ENCODE measurements around the gene STAP1. TPM values are rescaled to one million over a fixed set of nuclear protein-coding genes. Genes with fewer than 3 reads are reported as not detected.

STAP1 gene
- total RNA-seq, 2 experiments from 2014 or later = 88.4 to 111 TPM

DNA sequence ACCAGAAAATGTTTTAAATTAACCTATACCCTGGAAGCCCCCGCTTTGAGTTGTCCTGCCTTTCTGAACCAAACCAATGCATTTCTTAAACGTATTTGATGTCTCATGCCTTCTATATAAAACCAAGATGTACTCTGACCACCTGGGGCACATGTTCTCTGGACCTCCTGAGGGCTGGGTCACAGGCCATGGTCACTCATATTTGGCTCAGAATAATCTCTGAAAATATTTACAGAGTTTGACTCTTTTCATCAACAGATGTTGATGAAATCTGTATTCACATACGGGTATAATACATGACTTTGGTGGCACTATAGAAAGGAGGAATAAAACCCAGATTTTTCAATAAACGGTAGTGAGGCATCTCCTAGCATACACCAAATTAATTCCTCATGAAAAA, 55.7 kb downstream of the STAP1 start:
- Histone ChIP-seq H3K4me2 (ENCODE audit: low read length) (no peak overlapping the region), H3K9me3 (ENCODE audit: low read length) (peaks cover 22% of the 10 kb centered on the region), H3K36me3 (ENCODE audit: insufficient read depth, low read length) (peaks cover 74% of the 10 kb centered on the region), H3K27ac (ENCODE audit: low read depth, low read length, poor library complexity, severe bottlenecking) (no peak overlapping the region), H3K4me3 (ENCODE audit: low read depth, low read length, poor library complexity, severe bottlenecking) (no peak overlapping the region), H3K9me2 (ENCODE audit: insufficient read depth, low read length) (no peaks in the 10 kb centered on the region), H2AFZ (ENCODE audit: low read length) (no peak overlapping the region), H3K79me2 (ENCODE audit: insufficient read depth, low read depth, low read length) (no peaks in the 10 kb centered on the region), H4K20me1 (ENCODE audit: insufficient read depth, low read length) (no peaks in the 10 kb centered on the region), H3K4me1 (ENCODE audit: insufficient read depth, low read length, poor library complexity, severe bottlenecking) (no peaks in the 10 kb centered on the region)
- CTCF ChIA-PET (ENCODE audit: unreplicated experiment) = no interaction called here
- intact Hi-C loops (cut with micrococcal nuclease; ENCODE audit: unreplicated experiment) = no loop called here
- no peak for TF ChIP-seq EZH2phosphoT487 (IDR thresholded peaks at IDR 0.05; ENCODE audit: borderline replicate concordance, low read depth, low read length)
- TF ChIP-seq, protein P1, sequence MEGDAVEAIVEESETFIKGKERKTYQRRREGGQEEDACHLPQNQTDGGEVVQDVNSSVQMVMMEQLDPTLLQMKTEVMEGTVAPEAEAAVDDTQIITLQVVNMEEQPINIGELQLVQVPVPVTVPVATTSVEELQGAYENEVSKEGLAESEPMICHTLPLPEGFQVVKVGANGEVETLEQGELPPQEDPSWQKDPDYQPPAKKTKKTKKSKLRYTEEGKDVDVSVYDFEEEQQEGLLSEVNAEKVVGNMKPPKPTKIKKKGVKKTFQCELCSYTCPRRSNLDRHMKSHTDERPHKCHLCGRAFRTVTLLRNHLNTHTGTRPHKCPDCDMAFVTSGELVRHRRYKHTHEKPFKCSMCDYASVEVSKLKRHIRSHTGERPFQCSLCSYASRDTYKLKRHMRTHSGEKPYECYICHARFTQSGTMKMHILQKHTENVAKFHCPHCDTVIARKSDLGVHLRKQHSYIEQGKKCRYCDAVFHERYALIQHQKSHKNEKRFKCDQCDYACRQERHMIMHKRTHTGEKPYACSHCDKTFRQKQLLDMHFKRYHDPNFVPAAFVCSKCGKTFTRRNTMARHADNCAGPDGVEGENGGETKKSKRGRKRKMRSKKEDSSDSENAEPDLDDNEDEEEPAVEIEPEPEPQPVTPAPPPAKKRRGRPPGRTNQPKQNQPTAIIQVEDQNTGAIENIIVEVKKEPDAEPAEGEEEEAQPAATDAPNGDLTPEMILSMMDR (conservative IDR thresholded peaks at IDR 0.05; ENCODE audit: low read length) = no peak
- no peak for DNase-seq (ENCODE audit: low spot score)
- no TSS peak for BruUV-seq (replicated peaks)
- POLR2A ChIA-PET = no interaction called here

DNA sequence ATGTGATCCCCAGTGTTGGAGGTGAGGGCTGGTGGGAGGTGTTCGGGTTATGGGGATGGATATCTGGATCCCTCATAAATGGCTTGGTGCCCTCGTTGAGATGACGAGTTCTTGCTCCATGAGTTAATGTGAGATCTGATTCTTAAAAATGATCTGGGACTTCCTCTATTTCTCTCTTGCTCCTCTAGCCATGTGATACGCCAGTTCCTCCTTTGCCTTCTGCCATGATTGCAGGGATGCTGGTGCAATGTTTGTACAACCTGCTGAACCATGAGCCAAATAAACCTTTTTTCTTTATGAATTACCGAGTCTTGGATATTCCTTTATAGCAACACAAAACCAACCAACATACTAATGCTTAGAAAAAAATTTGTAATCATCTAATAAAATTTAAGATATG, 56.6 kb downstream of the STAP1 start:
- no peaks in the 10 kb centered on the region for H3K9me2 ChIP-seq (ENCODE audit: insufficient read depth, low read length)
- DNase-seq (ENCODE audit: low spot score) = no peak
- H2AFZ ChIP-seq (ENCODE audit: low read length) = no peak overlapping the region
- intact Hi-C loops (cut with micrococcal nuclease; ENCODE audit: unreplicated experiment) = loop anchor here (1.0 kb wide), 1 partner anchor 33 kb away; no protein-coding TSS in a partner anchor
- CTCF ChIA-PET (ENCODE audit: unreplicated experiment) = no interaction called here
- no peak overlapping the region for H3K4me2 ChIP-seq (ENCODE audit: low read length)
- H3K4me3 ChIP-seq (ENCODE audit: low read depth, low read length, poor library complexity, severe bottlenecking) = no peak overlapping the region
- TF ChIP-seq, protein P1 (conservative IDR thresholded peaks at IDR 0.05; ENCODE audit: low read length) = no peak
- no peak for TF ChIP-seq EZH2phosphoT487 (IDR thresholded peaks at IDR 0.05; ENCODE audit: borderline replicate concordance, low read depth, low read length)
- no peaks in the 10 kb centered on the region for H3K4me1 ChIP-seq (ENCODE audit: insufficient read depth, low read length, poor library complexity, severe bottlenecking)
- peaks cover 19% of the 10 kb centered on the region for H3K9me3 ChIP-seq (ENCODE audit: low read length)
- POLR2A ChIA-PET = no interaction called here
- no peak overlapping the region for H3K27ac ChIP-seq (ENCODE audit: low read depth, low read length, poor library complexity, severe bottlenecking)
- no peaks in the 10 kb centered on the region for H4K20me1 ChIP-seq (ENCODE audit: insufficient read depth, low read length)
- no peaks in the 10 kb centered on the region for H3K79me2 ChIP-seq (ENCODE audit: insufficient read depth, low read depth, low read length)
- H3K36me3 ChIP-seq (ENCODE audit: insufficient read depth, low read length) = peaks cover 74% of the 10 kb centered on the region
- no TSS peak for BruUV-seq (replicated peaks)

DNA sequence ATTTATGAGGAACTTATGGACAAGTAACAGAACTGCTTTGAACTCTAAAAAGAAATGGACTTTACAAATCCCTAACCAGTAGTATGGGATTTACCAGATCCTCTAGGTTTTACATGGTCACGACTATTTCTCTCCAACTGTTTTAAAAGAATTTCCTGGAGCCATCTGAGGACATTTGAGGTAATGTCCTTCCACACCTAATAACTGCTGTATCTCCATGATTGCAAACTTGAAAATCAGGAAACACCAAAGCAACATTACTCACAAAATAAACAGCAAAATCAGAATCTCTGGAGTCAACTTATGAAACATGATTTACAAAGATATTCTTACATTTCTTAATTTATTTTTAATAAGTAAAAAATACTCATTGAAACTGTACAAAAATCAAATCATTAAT, 58.0 kb downstream of the STAP1 start:
- Histone ChIP-seq H3K79me2 (ENCODE audit: insufficient read depth, low read depth, low read length) (no peaks in the 10 kb centered on the region), H3K4me1 (ENCODE audit: insufficient read depth, low read length, poor library complexity, severe bottlenecking) (no peaks in the 10 kb centered on the region), H3K4me3 (ENCODE audit: low read depth, low read length, poor library complexity, severe bottlenecking) (no peak overlapping the region), H3K27ac (ENCODE audit: low read depth, low read length, poor library complexity, severe bottlenecking) (no peak overlapping the region), H3K9me2 (ENCODE audit: insufficient read depth, low read length) (no peaks in the 10 kb centered on the region), H2AFZ (ENCODE audit: low read length) (no peak overlapping the region), H3K9me3 (ENCODE audit: low read length) (peaks cover 9% of the 10 kb centered on the region; the same call in 1 of the 2 replicates), H3K36me3 (ENCODE audit: insufficient read depth, low read length) (peaks cover 78% of the 10 kb centered on the region), H4K20me1 (ENCODE audit: insufficient read depth, low read length) (no peaks in the 10 kb centered on the region), H3K4me2 (ENCODE audit: low read length) (no peak overlapping the region)
- POLR2A ChIA-PET = interaction anchor here (0.6 to 0.9 kb wide), 2 partner anchors 48 to 60 kb away, joined by 3 to 4 read pairs; no protein-coding TSS in a partner anchor
- intact Hi-C loops (cut with micrococcal nuclease; ENCODE audit: unreplicated experiment) = no loop called here
- CTCF ChIA-PET (ENCODE audit: unreplicated experiment) = no interaction called here
- TF ChIP-seq EZH2phosphoT487 (IDR thresholded peaks at IDR 0.05; ENCODE audit: borderline replicate concordance, low read depth, low read length) = no peak
- TF ChIP-seq, protein P1 (conservative IDR thresholded peaks at IDR 0.05; ENCODE audit: low read length) = no peak
- DNase-seq (ENCODE audit: low spot score) = no peak
- no TSS peak for BruUV-seq (replicated peaks)
